Vagina (tissue), 2 donors: ENCODE results near the gene GADD45B. TPM values are rescaled to one million over a fixed set of nuclear protein-coding genes. Genes with fewer than 3 reads are reported as not detected.

ENCODE experiments used
- DNase-seq, 2 donors: peaks; one replicate each; pipeline ENCODE4 v3.0.0-alpha.2; 2017; ENCODE audit errors: extremely low spot score in 2 of 2
- H3K27ac ChIP-seq: fragments of 200-600 bp; sonication (generic); one replicate; pipeline ENCODE4 v1.5.1; 2019
- H3K27me3 ChIP-seq: fragments of 200-600 bp; sonication (generic); one replicate; pipeline ENCODE4 v1.5.1; 2019
- H3K36me3 ChIP-seq, 2 donors: fragments of 200-600 bp; sonication (generic); one replicate each; pipeline ENCODE4 v1.5.1; 2017 to 2019
- H3K4me1 ChIP-seq: fragments of 200-600 bp; sonication (generic); one replicate; pipeline ENCODE4 v1.5.1; 2019
- H3K4me3 ChIP-seq, 2 donors: fragments of 200-600 bp; sonication (generic); 1 replicate in 1 of 2; 2 replicates in 1 of 2; pipeline ENCODE4 v1.5.1; 2016 to 2019
- H3K9me3 ChIP-seq: fragments of 200-600 bp; sonication (generic); one replicate; pipeline ENCODE4 v1.5.1; 2019
- CTCF ChIP-seq, 3 experiments: fragments of 450-650 bp in 2 of 3; fragments of 200-600 bp in 1 of 3; sonication (generic) in 1 of 3; IDR thresholded peaks; one replicate each; pipeline ENCODE4 v1.5.1; 2017 to 2019; ENCODE audit warnings: antibody characterized with exemption in 3 of 3, mild to moderate bottlenecking in 2 of 3, moderate library complexity in 2 of 3
- POLR2A ChIP-seq, 2 donors: fragments of 450-650 bp; IDR thresholded peaks; one replicate each; pipeline ENCODE4 v1.6.1; 2017; ENCODE audit warnings: antibody characterized with exemption in 2 of 2, mild to moderate bottlenecking in 2 of 2, moderate library complexity in 2 of 2
- POLR2AphosphoS5 ChIP-seq, 2 donors: sonication (generic); formaldehyde crosslinking; IDR thresholded peaks; one replicate each; pipeline ENCODE4 v1.9.0; 2017; ENCODE audit warnings: antibody characterized with exemption in 2 of 2, mild to moderate bottlenecking in 2 of 2, low read depth in 1 of 2; ENCODE audit not compliant: insufficient read depth in 1 of 2
- intact Hi-C: fragments of 100-400 bp; cut with DNase I; formaldehyde crosslinking; loops from one replicate; pipeline ENCODE4 v1.15.1; 2023
- microRNA-seq: library from miRNA; unstranded; fragments of <30 nt; microRNA quantifications from one replicate; pipeline ENCODE4, GENCODE V29; 2017; ENCODE audit warnings: borderline number of aligned reads, borderline replicate concordance
- small RNA-seq: library from RNA; depleted of rRNA; stranded (forward); fragments of <200 nt; gene quantifications from one replicate; pipeline ENCODE3, GENCODE V24; 2016
- total RNA-seq: library from RNA; depleted of rRNA; stranded (reverse); fragments of >200 nt; gene quantifications from one replicate; pipeline ENCODE4 v1.2.3, GENCODE V29; 2016

The GADD45B gene
- total RNA-seq, 1 donor from 2014 or later = 181 TPM

- Histone ChIP-seq H3K27me3 (no peaks in the 10 kb centered on the region), H3K4me1 (peaks cover 22% of the 10 kb centered on the region), H3K27ac (no peak overlapping the region), H3K36me3 (no peaks in the 10 kb centered on the region), H3K9me3 (no peaks in the 10 kb centered on the region), H3K4me3 (peak overlapping the region; percentile 22 to 30)
- TF ChIP-seq CTCF (IDR thresholded peaks at IDR 0.05) (no peak), POLR2AphosphoS5 (IDR thresholded peaks at IDR 0.05; ENCODE audit: insufficient read depth in 1 of 2, low read depth in 1 of 2) (peak in 1 of 2 donors; percentile 54), POLR2A (IDR thresholded peaks at IDR 0.05) (no peak)
- DNase-seq = no peak
- intact Hi-C loops = no loop called here
Observed at GRCh38 chr19:2524840-2525723, 49.2 kb downstream of the GADD45B start.

DNA sequence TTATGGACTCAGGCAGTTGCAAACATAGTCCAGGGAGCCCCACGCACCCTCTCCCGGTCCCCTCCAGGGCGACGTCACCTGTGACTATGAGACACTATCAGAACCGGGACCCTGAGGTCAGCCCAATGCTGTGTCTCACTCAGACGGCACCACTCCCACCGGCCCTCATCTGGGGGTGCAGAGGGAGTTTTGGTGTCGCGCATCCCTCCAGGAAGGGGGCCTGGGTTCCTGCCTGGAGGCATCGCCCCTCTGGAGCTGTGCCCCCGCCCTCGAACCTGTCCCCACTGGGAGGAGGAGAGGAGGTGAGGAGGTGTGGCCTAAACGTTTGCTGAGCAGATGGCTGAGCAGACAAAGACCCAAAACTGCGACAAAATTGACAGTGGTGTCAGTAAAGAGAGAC is 51.2 kb downstream of the GADD45B start:
- intact Hi-C loops = no loop called here
- H3K27ac ChIP-seq = no peak overlapping the region

DNA sequence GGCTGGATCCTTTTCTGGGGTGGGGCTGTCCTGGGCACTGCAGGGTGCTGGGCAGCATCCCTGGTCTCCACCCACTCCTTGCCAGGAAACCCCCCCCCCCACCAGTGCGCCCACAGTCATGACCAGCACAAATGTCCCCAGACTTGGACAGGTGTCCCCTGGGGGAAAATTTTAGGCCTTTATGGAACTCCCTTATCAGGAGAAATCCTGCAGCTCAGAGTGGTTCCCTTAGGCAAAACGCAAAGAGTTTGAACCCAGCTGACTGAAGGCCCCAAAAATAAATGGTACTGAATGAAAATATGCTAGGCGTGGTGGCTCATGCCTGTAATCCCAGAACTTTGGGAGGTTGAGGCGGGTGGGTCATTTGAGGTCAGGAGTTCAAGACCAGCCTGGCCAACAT is 51.8 kb downstream of the GADD45B start:
- H3K4me3 ChIP-seq = no peak overlapping the region
- no peak overlapping the region for H3K27ac ChIP-seq
- no peaks in the 10 kb centered on the region for H3K27me3 ChIP-seq
- TF ChIP-seq POLR2A (IDR thresholded peaks at IDR 0.05) (no peak), POLR2AphosphoS5 (IDR thresholded peaks at IDR 0.05; ENCODE audit: insufficient read depth in 1 of 2, low read depth in 1 of 2) (no peak), CTCF (IDR thresholded peaks at IDR 0.05) (no peak)
- H3K9me3 ChIP-seq = no peaks in the 10 kb centered on the region
- H3K36me3 ChIP-seq = no peaks in the 10 kb centered on the region
- H3K4me1 ChIP-seq = peaks cover 22% of the 10 kb centered on the region
- no peak for DNase-seq
- intact Hi-C loops = no loop called here

More for the DNA sequence above, 51.2 kb downstream of the GADD45B start:
- Histone ChIP-seq H3K9me3 (no peaks in the 10 kb centered on the region), H3K36me3 (no peaks in the 10 kb centered on the region), H3K27me3 (no peaks in the 10 kb centered on the region), H3K4me1 (peaks cover 22% of the 10 kb centered on the region), H3K4me3 (no peak overlapping the region)
- TF ChIP-seq CTCF (IDR thresholded peaks at IDR 0.05) (no peak), POLR2A (IDR thresholded peaks at IDR 0.05) (no peak)
- DNase-seq = no peak

Small RNAs within 50 kb of the gene (microRNA-seq; reads per million reads assigned to microRNA genes)
- not detected for gene MIR7108

Small RNAs within 50 kb of the gene (small RNA-seq; reads per million reads assigned to genes)
- gene RNU6-993P = not detected

Other genes with a start within 250 kb of the GADD45B start
- 30.7 TPM for gene PLEKHJ1, start 239.8 kb upstream of the GADD45B start, total RNA-seq
- 71.2 TPM for gene SF3A2, start 239.3 kb upstream of the GADD45B start, total RNA-seq
- gene AMH, start 226.8 kb upstream of the GADD45B start, total RNA-seq = 2.7 TPM
- gene JSRP1, start 219.7 kb upstream of the GADD45B start, total RNA-seq = not detected
- gene PEAK3, start 194.0 kb upstream of the GADD45B start, total RNA-seq = 2.0 TPM
- gene LINGO3, start 168.0 kb upstream of the GADD45B start, total RNA-seq = not detected
- gene LSM7, start 147.5 kb upstream of the GADD45B start, total RNA-seq = 135 TPM
- 54.3 TPM for gene SPPL2B, start 147.4 kb upstream of the GADD45B start, total RNA-seq
- not detected for gene TMPRSS9, start 115.9 kb upstream of the GADD45B start, total RNA-seq
- 20.9 TPM for gene TIMM13, start 48.5 kb upstream of the GADD45B start, total RNA-seq
- 41.0 TPM for gene LMNB2, start 19.2 kb upstream of the GADD45B start, total RNA-seq
- 2.0 TPM for gene GNG7, start 226.6 kb downstream of the GADD45B start, total RNA-seq
- gene DIRAS1, start 245.2 kb downstream of the GADD45B start, total RNA-seq = 2.0 TPM